IPS-18c (cell line): ENCODE data around the gene TRIM47.
"Not testable (repeated sequence)": the region's sequence is repeated elsewhere in the genome, so short reads cannot be mapped to it uniquely, and the experiment has no call there.

Source experiments
- H3K4me3 ChIP-seq: 2 replicates; pipeline ENCODE4 v1.7.0; 2013; ENCODE audit warnings: low read depth, mild to moderate bottlenecking, low read length, moderate library complexity; ENCODE audit not compliant: insufficient read depth
- H3K9me3 ChIP-seq: one replicate; pipeline ENCODE4 v1.6.1; 2013; ENCODE audit warnings: mild to moderate bottlenecking, low read length, moderate library complexity; ENCODE audit not compliant: control insufficient read depth, insufficient read depth

The TRIM47 gene

GRCh38 chr17:75895370-75896155 is 17.2 kb upstream of the TRIM47 start:
- peaks cover 3% of the 10 kb centered on the region for H3K9me3 ChIP-seq
- H3K4me3 ChIP-seq = peak overlapping the region; percentile 49

- H3K9me3 ChIP-seq = peaks cover under 1% of the 10 kb centered on the region
- no peak overlapping the region; the same call in 1 of the 2 replicates for H3K4me3 ChIP-seq
Measured at GRCh38 chr17:75894049-75894733, 15.8 kb upstream of the TRIM47 start.

- no peaks in the 10 kb centered on the region for H3K9me3 ChIP-seq
- H3K4me3 ChIP-seq = no peak overlapping the region
Measured at GRCh38 chr17:75893305-75894048, 15.1 kb upstream of the TRIM47 start.

- no peaks in the 10 kb centered on the region for H3K9me3 ChIP-seq
Measured at GRCh38 chr17:75892556-75893224, 14.3 kb upstream of the TRIM47 start.

GRCh38 chr17:75891605-75892555 is 13.5 kb upstream of the TRIM47 start:
- H3K9me3 ChIP-seq = no peaks in the 10 kb centered on the region
- H3K4me3 ChIP-seq = no peak overlapping the region

More at GRCh38 chr17:75892556-75893224, 14.3 kb upstream of the TRIM47 start:
- H3K4me3 ChIP-seq = no peak overlapping the region

GRCh38 chr17:75891022-75891604 is 12.7 kb upstream of the TRIM47 start:
- Histone ChIP-seq H3K9me3 (no peaks in the 10 kb centered on the region), H3K4me3 (no peak overlapping the region)

GRCh38 chr17:75889454-75889853 is 11.1 kb upstream of the TRIM47 start:
- Histone ChIP-seq H3K4me3 (no peak overlapping the region), H3K9me3 (no peaks in the 10 kb centered on the region)

GRCh38 chr17:75888484-75888883 is 10.1 kb upstream of the TRIM47 start:
- no peaks in the 10 kb centered on the region for H3K9me3 ChIP-seq
- H3K4me3 ChIP-seq = no peak overlapping the region

- not testable (repeated sequence) for H3K9me3 ChIP-seq, H3K4me3 ChIP-seq
Measured at GRCh38 chr17:75885860-75886259, 7.5 kb upstream of the TRIM47 start.

GRCh38 chr17:75885431-75885830 is 7.0 kb upstream of the TRIM47 start:
- Histone ChIP-seq H3K4me3 (no peak overlapping the region), H3K9me3 (no peaks in the 10 kb centered on the region)

- Histone ChIP-seq H3K9me3 (no peaks in the 10 kb centered on the region), H3K4me3 (no peak overlapping the region)
Measured at GRCh38 chr17:75881678-75882454, 3.5 kb upstream of the TRIM47 start.

- Histone ChIP-seq H3K4me3 (no peak overlapping the region), H3K9me3 (no peaks in the 10 kb centered on the region)
Measured at GRCh38 chr17:75880266-75880665, 1.9 kb upstream of the TRIM47 start.

GRCh38 chr17:75877752-75878173 is 618 bp downstream of the TRIM47 start:
- H3K9me3 ChIP-seq = no peaks in the 10 kb centered on the region
- peak overlapping the region; percentile 61 for H3K4me3 ChIP-seq

GRCh38 chr17:75876938-75877751 is 1.2 kb downstream of the TRIM47 start:
- Histone ChIP-seq H3K4me3 (peak overlapping the region; percentile 61), H3K9me3 (no peaks in the 10 kb centered on the region)
